ENCODE measurements around the gene DYNC1H1.

Gene DYNC1H1

DNA sequence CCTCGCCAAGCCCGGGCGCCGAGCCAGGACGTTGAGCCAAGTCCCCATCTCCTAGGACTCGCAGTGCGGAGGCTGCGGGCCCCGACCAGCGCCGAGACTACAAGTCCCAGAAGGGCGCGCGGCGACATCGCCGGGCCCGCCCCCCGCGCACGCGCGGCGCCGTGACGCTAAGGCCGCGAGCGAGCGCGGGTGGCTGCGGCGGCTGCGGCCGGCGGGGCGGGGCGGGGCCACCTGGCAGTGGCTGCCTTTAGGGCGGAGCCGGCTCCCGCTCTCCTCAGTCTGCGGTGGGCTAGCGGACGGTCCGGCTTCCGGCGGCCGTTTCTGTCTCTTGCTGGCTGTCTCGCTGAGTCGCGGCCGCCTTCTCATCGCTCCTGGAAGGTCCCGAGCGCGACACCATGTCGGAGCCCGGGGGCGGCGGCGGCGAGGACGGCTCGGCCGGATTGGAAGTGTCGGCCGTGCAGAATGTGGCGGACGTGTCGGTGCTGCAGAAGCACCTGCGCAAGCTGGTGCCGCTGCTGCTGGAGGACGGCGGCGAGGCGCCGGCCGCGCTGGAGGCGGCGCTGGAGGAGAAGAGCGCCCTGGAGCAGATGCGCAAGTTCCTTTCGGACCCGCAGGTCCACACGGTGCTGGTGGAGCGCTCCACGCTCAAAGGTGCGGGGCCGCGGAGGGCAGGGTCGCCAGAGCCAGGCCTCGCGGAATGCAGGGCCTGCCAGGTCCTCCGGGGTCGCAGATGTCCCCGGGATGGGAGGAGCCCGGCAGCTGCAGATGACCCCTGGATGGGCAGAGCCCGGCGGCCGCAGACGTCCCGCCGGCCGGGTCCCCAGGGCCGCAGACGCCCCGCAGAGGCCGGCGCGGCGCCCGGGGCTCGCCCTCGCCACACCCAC lies at the start of gene DYNC1H1:
DYNC1H1 (plus strand) TSS at position 277 of the 884 bp plus-strand sequence; CDS start at position 396, 119 bp downstream.
- DNase-seq: peak; percentile 86

DNA sequence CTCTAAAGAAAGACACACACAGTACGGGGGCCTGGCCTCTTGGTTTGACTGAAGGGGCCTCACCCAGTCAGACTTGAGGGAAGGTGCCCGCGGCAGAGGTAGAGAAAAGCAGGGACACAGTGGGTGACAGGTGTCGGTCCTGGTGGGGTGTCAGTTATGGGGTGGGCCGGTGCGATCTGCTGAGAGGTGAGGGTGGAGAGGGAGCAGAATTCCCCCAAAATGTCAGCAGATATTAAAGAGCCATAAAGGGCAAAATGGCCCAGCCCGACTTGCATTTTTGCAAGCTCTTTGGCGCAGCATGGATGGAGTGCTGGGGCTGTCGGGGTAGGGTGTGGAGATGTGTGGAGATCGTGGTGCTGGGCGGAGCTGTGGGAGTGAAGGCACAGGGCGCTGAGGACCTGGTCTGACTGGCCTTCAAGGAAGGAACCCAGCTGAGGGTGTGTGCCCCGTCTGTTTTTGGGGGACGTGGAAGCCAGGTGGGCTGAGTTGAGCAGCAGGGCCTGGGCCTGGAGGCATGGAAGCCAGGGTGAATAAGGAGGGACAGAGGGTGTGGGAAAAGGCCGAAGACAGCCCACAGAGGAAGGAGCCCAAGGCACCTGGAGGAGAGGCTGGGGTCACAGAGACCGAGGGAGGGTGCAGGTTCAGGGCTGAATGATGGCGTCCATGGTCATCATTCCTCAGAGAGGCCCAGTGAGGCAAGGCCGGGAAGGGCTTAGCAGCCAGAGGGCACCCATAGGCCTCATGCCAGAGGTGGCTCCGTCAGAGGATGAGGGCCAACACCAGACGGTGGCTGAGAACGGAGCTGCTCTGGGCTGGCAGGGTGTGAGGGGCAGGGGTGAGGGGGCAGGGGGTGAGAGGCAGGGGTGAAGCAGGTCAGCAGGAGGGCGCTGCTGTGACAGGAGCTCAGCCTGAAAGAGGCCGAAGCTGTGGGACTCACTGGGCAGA lies 48.2 kb upstream of the DYNC1H1 start:
- DNase-seq: no peak

DNA sequence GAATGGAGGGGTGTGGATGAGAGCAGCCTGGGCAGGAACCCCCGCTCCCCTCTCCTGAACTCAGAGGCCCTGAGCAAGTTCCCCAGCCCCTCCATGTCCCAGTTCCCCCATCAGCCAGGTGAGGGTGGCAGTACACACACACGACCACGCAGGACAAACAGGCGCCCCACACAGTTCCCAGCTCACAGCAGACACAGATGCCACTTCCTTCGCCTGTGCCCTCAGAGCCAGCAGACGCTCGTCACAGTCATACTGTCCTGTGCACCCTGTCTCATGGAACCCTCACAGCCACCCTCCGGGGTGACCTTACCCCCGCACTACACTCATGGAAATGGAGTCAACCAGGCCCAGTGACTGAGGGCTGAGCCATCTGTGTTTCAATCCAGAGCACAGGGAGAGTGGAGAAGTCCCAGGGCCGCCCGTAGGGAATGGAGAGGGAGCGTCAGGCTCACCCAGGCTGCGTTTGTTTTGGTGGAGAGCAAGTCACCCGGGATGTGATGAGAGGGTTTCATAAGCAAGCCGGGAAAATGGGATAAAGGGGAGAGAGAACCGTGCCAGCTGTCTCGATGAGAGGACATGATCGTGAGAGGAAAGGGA lies 47.5 kb upstream of the DYNC1H1 start:
- no peak for DNase-seq

DNA sequence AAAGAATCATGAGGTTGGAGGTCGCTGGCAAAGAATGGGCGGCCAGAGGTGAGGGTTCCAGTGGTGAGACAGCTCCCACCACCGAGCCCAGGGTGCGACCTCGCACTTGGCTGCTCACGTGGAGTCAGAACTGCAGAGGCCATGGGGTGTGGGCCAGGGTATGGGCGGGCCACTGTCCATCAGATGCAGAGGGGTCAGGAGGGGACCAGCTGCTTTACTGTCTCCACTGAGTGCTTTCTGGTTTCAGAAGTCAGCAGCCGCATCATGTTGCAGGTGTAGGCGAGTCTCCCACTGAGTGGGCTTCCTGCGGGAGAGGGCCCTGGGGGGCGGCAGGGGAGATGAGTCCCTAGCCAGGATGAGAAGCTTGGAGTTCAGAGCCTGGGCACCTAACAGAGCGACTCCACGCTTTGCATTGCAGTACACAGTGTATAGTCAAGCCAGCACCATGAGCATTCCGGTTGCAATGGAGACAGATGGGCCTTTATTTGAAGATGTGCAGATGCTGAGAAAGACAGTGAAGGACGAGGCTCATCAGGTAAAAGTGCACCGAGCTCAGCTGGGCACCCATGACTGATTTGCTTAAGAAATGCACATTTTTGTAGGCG lies 46.9 kb upstream of the DYNC1H1 start:
- no peak for DNase-seq

DNA sequence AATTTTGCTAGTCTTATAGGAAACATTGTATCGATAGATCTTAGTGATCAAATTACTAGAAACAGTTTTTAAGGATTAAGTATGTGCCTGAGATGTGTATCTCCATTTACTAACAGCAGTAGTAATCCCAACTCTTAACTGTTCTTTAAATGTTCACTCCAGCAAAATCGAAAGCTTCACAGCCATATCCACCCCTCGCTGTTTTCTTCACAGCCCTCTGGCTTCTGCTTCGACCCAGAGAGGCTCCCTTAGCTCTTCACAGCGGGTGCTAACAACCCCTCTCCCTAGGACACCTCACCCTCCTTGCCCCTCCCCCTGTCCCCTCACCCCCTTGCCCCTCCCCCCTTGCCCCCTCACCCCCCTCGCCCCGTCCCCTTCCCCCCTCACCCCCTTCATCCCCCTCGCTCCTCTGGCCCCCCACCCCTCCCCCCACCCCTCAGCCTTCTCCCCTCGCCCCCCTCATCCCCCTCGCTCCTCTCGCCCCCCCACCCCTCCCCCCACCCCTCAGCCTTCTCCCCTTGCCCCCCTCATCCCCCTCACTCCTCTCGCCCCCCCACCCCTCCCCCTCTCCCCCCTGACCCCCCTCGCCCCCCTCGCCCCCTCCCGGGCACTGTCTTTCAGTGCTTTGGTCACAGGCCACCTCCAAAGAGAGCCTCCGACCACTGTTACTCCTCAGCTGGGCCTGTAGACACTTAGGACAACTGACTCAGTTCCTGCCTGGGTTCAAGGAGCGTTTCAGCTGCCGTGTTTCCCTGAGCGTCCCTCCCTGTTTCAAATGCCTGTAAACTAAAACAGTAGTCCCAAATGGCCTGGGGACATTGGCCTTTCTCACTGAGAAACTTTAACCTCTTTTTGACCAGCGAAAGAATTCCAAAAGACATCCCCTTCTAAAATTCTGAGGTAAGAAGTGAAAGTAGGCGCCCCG lies 46.0 kb upstream of the DYNC1H1 start:
- no peak for DNase-seq

DNA sequence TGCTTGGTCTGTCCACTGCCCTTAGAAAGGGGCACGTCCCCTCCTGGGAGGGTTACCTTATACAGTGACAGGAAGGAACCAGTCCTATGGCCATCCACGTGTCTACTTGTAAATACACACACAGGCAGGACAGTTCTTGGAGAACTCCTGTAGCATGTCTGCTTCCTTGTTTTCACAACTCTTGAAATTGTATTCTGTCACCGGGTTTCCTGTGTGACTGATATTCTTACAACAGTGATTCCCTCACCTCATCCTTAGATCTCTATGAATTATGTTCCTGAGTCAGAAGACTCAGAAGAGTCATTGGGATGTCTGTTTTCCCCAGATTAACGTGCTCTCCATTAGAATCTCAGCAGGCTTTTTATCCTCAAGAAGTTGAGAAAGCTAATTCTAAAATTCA lies 44.1 kb upstream of the DYNC1H1 start:
- no peak for DNase-seq

DNA sequence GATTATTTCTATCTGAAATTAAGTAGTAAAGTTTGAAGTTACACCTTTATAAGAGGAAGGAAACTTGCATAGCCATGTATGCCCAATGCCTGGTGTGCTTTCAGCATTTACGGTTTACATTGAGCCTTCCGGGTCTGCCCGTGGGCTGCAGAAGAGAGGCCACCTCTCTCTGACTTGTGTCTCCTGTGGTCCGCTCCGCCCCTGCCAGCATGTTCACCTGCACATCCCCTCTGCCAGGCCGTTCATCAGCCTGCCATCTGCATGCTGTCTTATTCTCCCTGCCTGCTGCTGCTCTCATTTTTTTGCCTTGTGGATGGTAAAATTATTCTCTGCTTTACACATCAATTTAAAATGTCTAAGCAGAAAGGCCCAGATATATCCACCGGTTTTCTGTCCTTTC lies 41.5 kb upstream of the DYNC1H1 start:
- no peak for DNase-seq

DNA sequence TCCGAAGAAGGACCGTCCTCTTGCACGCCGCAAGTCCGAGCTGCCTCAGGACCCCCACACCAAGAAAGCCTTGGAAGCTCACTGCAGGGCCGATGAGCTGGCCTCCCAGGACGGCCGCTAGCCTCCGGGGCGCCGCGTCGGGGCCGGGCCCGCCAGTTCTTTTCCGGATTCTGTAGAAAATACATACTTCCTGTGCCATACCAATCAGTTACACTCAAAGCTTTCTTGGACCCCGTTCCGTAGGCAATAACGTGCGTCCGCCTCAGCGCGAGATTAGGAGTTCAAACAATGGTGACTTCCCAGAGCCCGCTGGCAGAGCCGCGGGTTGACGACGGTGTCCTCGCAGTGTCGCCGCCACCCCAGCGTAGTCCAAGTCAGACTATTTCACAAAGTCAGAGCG lies 39.2 kb upstream of the DYNC1H1 start:
- no peak for DNase-seq

DNA sequence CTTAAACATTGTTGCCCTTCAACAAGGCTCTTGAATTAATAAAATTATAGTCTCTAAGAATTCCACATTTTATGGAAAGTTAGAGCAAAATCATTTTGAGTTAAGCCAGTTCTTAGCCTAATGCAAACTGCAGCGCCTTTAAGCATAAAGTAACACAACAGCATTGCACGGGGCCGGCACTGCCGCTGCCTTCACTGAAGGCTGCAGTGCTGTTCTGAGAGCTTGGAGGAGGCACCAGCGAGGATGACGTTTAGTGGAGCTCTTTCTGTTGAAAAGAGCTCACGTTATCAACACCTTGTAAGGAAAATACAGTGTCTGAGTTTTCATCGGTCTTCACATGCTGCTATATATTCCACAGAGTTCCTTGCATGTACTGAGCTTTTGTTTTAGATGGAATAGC lies 38.3 kb upstream of the DYNC1H1 start:
- no peak for DNase-seq

DNA sequence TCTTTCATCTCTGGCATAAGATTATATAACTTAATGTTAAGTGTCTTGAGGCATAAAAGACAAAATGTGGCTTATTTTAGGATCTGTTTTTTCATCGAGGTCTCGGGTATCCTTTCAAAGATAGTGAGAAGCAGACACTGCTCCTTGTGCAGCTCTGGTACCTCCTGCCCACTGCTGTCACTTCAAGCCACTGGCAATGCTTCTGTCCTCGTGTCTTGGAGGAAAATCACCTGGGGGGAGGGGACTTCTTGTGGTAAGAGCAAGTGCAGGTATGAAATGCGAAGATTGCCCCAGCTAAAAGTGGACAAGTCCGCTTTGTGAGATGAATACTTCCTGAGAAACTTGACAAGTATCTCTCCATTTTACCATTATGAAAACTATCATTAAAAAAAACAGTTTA lies 37.8 kb upstream of the DYNC1H1 start:
- no peak for DNase-seq

DNA sequence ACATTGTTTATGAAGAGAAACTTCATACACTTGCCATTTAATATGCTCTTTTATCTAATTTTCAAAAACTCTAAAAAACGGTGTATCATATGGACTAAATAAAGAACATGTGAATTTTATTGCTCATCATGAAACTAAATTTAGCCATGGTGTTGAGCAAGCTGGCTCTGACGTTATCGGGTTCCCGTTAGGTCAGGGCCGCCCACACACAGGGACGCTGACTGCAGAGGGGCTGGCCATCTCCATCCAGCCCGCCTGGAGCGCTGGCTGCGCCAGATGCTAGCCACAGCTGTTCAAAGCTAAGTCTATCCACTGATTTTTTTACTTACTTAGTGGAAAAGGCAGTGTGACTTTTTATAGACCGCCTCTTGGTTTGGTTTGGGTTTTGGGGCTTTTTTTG lies 36.5 kb upstream of the DYNC1H1 start:
- DNase-seq: peak; percentile 17

DNA sequence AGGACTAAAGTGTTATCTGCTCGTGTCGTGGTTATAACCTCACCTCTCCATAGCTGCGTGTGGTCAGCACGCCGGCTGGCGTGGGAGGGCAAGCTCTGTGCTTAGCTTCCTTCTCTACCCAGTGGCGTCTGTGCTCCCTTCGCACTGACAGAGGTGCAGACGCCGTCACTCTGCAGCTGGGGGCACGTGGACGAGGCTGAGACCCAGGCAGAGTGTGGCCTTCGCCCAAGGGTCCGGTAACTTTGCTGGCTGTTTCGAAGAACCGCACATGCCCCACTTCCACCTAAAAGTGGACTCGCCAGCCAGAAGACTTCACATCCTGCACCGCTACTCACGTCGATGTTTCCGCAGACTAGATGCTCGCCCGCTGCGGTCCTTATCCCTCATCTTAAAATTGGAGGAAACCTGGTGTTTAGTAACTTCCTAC lies 35.9 kb upstream of the DYNC1H1 start:
- no peak for DNase-seq

DNA sequence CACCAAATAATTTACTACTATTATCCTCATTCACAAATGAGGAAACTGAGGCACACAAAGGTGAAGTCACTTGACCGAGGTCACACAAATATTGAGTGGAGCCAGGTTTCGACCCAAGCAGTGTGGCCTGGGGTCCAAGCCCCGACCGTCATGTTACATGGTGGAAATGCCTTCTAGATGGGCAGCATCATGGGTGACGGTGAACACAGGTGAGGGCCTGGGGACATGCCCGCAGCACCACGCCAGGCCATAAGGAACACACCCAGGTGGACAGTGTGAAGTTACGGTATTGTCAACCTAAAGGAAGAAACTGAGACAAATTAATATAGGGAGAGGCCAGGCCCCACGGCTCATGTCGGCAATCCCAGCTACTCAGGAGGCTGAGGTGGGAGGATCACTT lies 35.3 kb upstream of the DYNC1H1 start:
- DNase-seq: no peak

DNA sequence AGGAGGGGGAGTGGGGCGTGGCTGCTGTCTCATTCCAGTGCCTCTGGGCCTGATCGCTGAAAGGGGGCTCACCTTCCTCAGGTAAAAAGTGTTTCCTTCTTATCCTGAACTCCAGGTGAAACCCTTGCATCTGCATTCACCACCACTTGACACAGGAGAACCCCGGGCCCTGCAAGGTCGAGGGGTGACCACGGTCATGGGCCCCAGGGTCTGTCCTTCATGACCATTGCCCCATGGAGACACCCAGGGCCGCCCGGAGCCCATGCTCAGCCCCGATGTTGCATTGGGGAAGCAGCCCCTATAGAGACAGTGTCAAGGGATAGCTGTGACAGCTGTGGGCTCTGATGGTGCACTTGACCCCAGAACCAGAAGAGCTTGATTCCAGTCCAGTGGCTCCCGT lies 34.4 kb upstream of the DYNC1H1 start:
- no peak for DNase-seq

DNA sequence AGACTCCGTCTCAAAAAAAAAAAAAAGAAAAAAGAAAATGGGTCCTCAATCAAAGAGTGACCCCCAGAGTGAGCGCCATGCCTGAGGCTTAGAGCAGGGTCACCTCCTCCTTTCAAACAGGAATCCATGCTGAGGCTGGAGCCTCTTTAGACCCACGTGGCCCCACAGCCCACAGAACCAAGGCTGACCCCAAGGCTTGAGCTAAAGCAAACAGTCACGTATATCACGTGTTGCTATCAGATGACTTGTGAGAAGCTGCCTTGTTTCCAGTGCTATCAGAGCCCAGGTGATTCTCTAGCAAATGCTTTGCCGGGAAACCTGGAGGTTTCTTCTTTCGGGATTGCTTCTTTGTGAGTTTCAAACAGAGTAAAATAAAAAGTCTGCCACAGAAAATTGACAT lies 31.7 kb upstream of the DYNC1H1 start:
- no peak for DNase-seq

DNA sequence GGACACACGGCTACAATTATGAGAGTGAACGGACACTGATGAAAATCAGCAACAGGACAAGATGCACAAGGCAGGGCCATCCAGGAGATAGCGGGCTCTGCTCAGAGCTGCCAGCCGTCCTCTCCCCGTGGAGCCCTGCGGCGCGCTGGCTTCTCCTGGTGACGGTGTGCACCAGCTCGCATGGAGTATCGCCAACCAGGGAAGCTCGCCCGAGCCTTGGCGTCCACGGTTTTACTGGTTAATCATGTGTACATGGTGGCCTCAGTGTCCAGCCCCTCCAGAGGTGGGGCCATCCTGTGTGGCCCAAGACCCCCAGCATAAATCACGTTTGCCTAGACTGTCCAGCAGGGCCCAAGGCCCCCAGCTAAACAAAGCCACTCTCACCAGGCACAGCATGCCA lies 31.2 kb upstream of the DYNC1H1 start:
- DNase-seq: no peak

DNA sequence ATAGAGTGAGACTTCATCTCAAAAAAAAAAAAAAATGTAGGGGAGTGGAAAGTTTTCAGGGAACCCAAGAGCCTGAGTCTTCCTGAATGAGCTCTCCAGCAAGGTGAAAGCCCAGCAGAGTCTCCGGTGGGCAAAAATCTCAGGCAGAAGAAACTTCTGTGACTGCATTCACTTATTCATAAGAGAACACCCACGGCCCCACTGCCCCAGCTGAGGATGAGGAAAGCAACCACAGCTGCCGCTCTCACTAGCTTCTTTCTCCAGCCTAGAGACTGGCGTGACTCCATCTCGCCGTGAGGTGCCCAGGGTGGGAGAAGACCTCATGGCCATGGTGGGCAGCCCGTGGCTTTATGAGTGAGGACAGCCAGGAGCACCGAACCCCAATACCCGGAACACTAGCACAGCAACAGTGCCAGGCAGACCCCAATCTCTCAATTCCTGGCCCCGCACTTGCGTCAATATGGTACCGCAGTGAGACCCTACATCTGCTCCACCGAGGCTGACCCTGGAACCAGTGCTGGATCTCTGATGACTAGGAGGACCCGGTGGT lies 29.7 kb upstream of the DYNC1H1 start:
- no peak for DNase-seq

DNA sequence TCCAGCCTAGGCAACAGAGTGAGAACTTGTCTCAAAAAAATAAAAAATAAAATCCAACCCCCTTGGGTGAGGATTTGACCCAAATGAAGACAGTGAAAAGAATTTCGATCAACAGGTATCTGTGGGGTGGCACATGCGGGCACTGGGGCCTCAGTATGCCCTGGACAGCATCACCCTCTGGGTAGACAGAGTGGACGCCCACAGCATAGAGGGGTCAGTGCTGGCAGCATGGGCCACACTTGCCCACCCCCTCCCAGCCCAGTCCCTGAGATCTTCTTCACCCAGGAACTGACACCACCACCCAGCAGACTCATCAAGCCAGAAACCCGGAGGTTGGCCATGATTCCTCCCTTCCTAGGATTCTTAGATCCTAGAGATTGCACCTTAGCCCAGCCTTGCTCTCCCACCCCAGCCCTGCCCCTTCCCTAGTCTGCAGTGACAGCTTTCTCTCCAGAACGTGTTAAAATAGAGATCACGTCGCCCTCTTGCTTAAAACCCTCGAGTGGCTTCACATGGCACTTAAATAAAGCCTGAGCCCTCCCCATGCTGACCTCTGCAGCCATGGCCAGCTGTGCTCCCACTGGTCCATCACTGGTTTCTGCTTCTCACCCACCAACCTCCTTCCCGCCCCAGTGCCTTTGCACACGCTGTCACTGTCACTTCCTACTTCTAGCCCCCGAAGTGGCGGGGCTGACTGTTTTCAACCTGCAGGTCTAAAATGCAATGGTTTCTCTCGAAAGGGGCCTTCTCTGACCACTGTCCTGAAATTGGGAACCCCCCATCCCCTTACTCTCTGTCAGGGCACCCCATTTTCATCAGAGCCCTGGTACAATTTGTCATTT lies 26.2 kb upstream of the DYNC1H1 start:
- DNase-seq: no peak

DNA sequence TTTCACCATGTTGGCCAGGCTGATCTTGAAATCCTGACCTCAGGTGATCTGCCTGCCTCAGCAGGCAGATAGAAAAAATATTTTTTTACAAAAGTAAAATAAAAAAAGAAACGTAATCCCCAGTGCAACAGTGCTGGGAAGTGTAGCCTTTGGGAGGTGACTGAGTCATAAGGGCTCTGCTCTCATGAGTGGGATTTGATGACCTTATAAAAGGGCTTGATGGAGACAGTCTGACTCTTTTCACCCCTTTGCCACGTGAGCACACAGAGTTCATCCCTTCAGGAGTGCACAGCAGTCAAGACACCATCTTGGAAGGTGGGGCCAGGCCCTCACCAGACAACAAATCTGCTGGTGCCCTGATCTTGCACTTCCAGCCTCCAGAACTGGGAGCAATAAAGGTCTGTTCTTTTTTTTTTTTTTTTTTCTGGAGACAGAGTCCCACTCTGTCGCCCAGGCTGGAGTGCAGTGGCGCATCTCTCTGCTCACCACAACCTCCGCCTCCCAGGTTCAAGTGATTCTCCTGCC lies 24.7 kb upstream of the DYNC1H1 start:
- no peak for DNase-seq

DNA sequence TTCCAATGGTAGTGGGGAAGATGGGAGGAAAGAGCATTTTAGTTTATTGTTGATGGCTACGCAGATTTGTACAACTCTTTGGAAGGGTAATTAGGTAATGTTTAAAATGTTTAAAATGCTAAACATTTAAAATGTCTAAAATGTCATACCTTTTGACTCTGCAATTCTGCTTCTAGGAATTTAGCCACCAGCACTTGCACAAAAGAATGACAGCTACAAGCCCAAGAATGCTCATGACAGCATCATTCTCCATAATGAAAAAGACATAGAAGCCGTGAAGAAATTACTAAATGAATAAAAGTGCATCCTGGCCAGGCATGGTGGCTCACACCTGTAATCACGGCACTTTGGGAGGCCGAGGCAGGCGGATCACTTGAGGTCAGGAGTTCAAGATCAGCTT lies 19.9 kb upstream of the DYNC1H1 start:
- no peak for DNase-seq
